Keratinocyte (primary cell): ENCODE measurements around the gene ACTG1.

ENCODE experiments used
- CTCF ChIP-seq, 3 experiments: IDR thresholded peaks in 1 of 3; conservative IDR thresholded peaks in 1 of 3; optimal IDR thresholded peaks in 1 of 3; 2 replicates in 2 of 3; 3 replicates in 1 of 3; pipeline versions ENCODE3 to v1.5.1; 2011; ENCODE audit warnings: low read length in 3 of 3, mild to moderate bottlenecking in 3 of 3, moderate library complexity in 2 of 3, control low read depth in 1 of 3, inconsistent platforms in 1 of 3; ENCODE audit not compliant: insufficient read depth in 2 of 3; ENCODE audit errors: extremely low read depth in 1 of 3
- EZH2 ChIP-seq: IDR thresholded peaks from one replicate; pipeline ENCODE4 v1.6.1; 2012; ENCODE audit warnings: inconsistent platforms, mild to moderate bottlenecking, low read length, moderate library complexity

GRCh38 chr17:81526662-81527571 lies 14.3 kb upstream of the ACTG1 start:
- TF ChIP-seq CTCF (optimal IDR thresholded peaks at IDR 0.05 in 1 of 3, IDR thresholded peaks at IDR 0.05 in 1 of 3, conservative IDR thresholded peaks at IDR 0.05 in 1 of 3; ENCODE audit: extremely low read depth in 1 of 3, insufficient read depth in 2 of 3, low read length in 3 of 3), result no peak
- no peak for TF ChIP-seq EZH2
